DND-41 (cell line): ENCODE data around the gene PDE7B.

Experiments used
- ATAC-seq: fragments of 200-7000 bp; cut with Tn5 transposase; 3 replicates; pipeline ENCODE4 v1.9.1; 2021; ENCODE audit warnings: low read depth; ENCODE audit not compliant: insufficient read depth
- DNase-seq: peaks from one replicate; pipeline ENCODE4 v3.0.0-alpha.2; 2020
- H2AFZ ChIP-seq: 2 replicates; pipeline ENCODE4 v1.6.0; 2012; ENCODE audit warnings: low read depth, low read length
- H3K27ac ChIP-seq: 2 replicates; pipeline ENCODE4 v1.5.1; 2012; ENCODE audit warnings: low read length, inconsistent platforms
- H3K27me3 ChIP-seq: fragments of 200-600 bp; sonication (generic); 2 replicates; pipeline ENCODE4 v1.6.0; 2012; ENCODE audit warnings: low read length, mild to moderate bottlenecking, inconsistent platforms; ENCODE audit not compliant: insufficient read depth, poor library complexity
- H3K36me3 ChIP-seq: 2 replicates; pipeline ENCODE4 v1.5.1; 2012; ENCODE audit warnings: low read length, inconsistent platforms; ENCODE audit not compliant: insufficient read depth
- H3K4me1 ChIP-seq: 2 replicates; pipeline ENCODE4 v1.5.1; 2012; ENCODE audit warnings: mild to moderate bottlenecking, low read length; ENCODE audit not compliant: insufficient read depth
- H3K4me2 ChIP-seq: 2 replicates; pipeline ENCODE4 v1.6.0; 2012; ENCODE audit warnings: mild to moderate bottlenecking, moderate library complexity, low read length, inconsistent platforms; ENCODE audit not compliant: insufficient read depth
- H3K4me3 ChIP-seq, 2 experiments: fragments of 200-600 bp in 1 of 2; shearing (Covaris generic) in 1 of 2; 2 replicates each; pipeline ENCODE4 v1.5.1; 2012 to 2016; ENCODE audit warnings: inconsistent platforms in 2 of 2, low read length in 2 of 2, mild to moderate bottlenecking in 2 of 2, low read depth in 1 of 2, moderate library complexity in 1 of 2
- H3K79me2 ChIP-seq: 2 replicates; pipeline ENCODE4 v1.6.0; 2012; ENCODE audit warnings: low read length, inconsistent platforms; ENCODE audit not compliant: insufficient read depth
- H3K9ac ChIP-seq: 2 replicates; pipeline ENCODE4 v1.6.0; 2012; ENCODE audit warnings: low read depth, mild to moderate bottlenecking, inconsistent platforms, low read length, moderate library complexity
- H3K9me3 ChIP-seq: 2 replicates; pipeline ENCODE4 v1.5.1; 2012; ENCODE audit warnings: low read length, moderate library complexity, mild to moderate bottlenecking, inconsistent platforms; ENCODE audit not compliant: insufficient read depth, severe bottlenecking
- H4K20me1 ChIP-seq: 2 replicates; pipeline ENCODE4 v1.6.0; 2012; ENCODE audit warnings: low read length; ENCODE audit not compliant: insufficient read depth
- EZH2 ChIP-seq: IDR thresholded peaks from 3 replicates; pipeline ENCODE4 v1.6.1; 2012; ENCODE audit warnings: borderline replicate concordance, low read depth, mild to moderate bottlenecking, moderate library complexity, low read length, inconsistent platforms; ENCODE audit not compliant: severe bottlenecking
- TF ChIP-seq, protein P1 (sequence below): IDR thresholded peaks from 2 replicates; pipeline ENCODE4 v1.5.1; 2012; ENCODE audit warnings: borderline replicate concordance, low read length, moderate library complexity, mild to moderate bottlenecking; ENCODE audit not compliant: poor library complexity, severe bottlenecking; ENCODE audit errors: extremely low read depth

The PDE7B gene

GRCh38 chr6:135850882-135851281, 619 bp upstream of the PDE7B start:
- DNase-seq: no peak
- H3K4me2 ChIP-seq: no peak overlapping the region

DNA sequence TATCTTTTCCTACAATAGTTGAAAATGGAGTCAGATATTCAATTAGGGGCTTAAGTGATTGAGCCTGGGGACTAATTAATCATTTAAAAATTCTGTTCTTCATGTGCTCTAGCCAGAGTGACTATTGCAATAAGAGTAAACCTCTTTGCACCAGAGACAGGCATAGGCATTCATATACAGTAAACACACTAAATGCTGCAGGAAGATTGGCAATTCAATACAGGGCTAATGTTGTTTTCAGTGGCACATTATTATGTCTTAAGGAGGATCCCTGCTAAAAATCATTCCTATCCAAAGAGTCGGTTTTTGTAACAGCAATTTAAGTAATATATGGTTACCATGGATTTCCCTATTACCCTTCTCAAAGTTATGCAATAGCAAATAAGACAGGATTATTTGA, 1.2 kb downstream of the PDE7B start:
- Histone ChIP-seq H3K79me2 (no peaks in the 10 kb centered on the region), H2AFZ (no peak overlapping the region), H3K9me3 (no peaks in the 10 kb centered on the region), H3K27ac (no peak overlapping the region), H3K36me3 (no peaks in the 10 kb centered on the region), H3K4me1 (no peaks in the 10 kb centered on the region), H3K9ac (no peak overlapping the region), H3K4me2 (no peak overlapping the region), H4K20me1 (no peaks in the 10 kb centered on the region), H3K4me3 (no peak overlapping the region), H3K27me3 (peaks cover 43% of the 10 kb centered on the region)
- ATAC-seq: no peak
- DNase-seq: no peak
- TF ChIP-seq, protein P1, sequence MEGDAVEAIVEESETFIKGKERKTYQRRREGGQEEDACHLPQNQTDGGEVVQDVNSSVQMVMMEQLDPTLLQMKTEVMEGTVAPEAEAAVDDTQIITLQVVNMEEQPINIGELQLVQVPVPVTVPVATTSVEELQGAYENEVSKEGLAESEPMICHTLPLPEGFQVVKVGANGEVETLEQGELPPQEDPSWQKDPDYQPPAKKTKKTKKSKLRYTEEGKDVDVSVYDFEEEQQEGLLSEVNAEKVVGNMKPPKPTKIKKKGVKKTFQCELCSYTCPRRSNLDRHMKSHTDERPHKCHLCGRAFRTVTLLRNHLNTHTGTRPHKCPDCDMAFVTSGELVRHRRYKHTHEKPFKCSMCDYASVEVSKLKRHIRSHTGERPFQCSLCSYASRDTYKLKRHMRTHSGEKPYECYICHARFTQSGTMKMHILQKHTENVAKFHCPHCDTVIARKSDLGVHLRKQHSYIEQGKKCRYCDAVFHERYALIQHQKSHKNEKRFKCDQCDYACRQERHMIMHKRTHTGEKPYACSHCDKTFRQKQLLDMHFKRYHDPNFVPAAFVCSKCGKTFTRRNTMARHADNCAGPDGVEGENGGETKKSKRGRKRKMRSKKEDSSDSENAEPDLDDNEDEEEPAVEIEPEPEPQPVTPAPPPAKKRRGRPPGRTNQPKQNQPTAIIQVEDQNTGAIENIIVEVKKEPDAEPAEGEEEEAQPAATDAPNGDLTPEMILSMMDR: no peak
- TF ChIP-seq EZH2: no peak

More at GRCh38 chr6:135850882-135851281, 619 bp upstream of the PDE7B start:
- H4K20me1 ChIP-seq: no peaks in the 10 kb centered on the region
- no peak for TF ChIP-seq EZH2
- TF ChIP-seq, protein P1: no peak
- no peak overlapping the region for H3K27ac ChIP-seq
- H3K4me3 ChIP-seq: no peak overlapping the region
- no peak overlapping the region for H2AFZ ChIP-seq
- H3K27me3 ChIP-seq: peaks cover 44% of the 10 kb centered on the region
- H3K9me3 ChIP-seq: no peaks in the 10 kb centered on the region
- H3K4me1 ChIP-seq: no peaks in the 10 kb centered on the region
- ATAC-seq: no peak
- no peaks in the 10 kb centered on the region for H3K36me3 ChIP-seq
- no peaks in the 10 kb centered on the region for H3K79me2 ChIP-seq
- H3K9ac ChIP-seq: no peak overlapping the region

GRCh38 chr6:135853227-135853626, 1.7 kb downstream of the PDE7B start:
- no peak for ATAC-seq
- no peak overlapping the region for H3K9ac ChIP-seq
- no peaks in the 10 kb centered on the region for H3K36me3 ChIP-seq
- H3K4me1 ChIP-seq: no peaks in the 10 kb centered on the region
- no peaks in the 10 kb centered on the region for H4K20me1 ChIP-seq
- peaks cover 41% of the 10 kb centered on the region for H3K27me3 ChIP-seq
- no peak overlapping the region for H2AFZ ChIP-seq
- H3K4me2 ChIP-seq: no peak overlapping the region
- no peak overlapping the region for H3K27ac ChIP-seq
- DNase-seq: no peak
- H3K9me3 ChIP-seq: no peaks in the 10 kb centered on the region
- TF ChIP-seq, protein P1: no peak
- TF ChIP-seq EZH2: no peak
- H3K79me2 ChIP-seq: no peaks in the 10 kb centered on the region
- H3K4me3 ChIP-seq: no peak overlapping the region

DNA sequence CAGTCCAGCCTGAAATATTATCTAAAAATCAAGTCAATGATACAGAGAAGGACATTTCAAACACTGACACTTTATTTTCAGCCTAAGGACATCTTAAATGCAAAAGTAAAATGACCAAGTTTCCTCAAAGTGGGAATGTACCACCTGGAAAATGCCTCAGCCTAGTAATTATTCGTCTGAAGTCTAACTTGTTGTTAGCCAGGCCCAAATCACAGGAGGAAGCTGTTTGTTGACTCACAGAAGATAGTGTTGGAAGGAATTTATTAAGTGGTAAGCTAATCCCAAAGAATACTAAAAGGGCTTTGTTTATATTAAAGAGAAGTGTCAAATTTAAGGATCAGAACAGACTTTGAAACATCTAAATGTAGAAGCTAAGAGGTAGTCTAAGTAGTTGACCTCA, 2.5 kb downstream of the PDE7B start:
- TF ChIP-seq, protein P1: no peak
- TF ChIP-seq EZH2: no peak
- no peak for DNase-seq

More for the DNA sequence above, 2.5 kb downstream of the PDE7B start:
- H2AFZ ChIP-seq: no peak overlapping the region
- H3K36me3 ChIP-seq: no peaks in the 10 kb centered on the region
- no peaks in the 10 kb centered on the region for H3K9me3 ChIP-seq
- no peaks in the 10 kb centered on the region for H4K20me1 ChIP-seq
- H3K27me3 ChIP-seq: peaks cover 37% of the 10 kb centered on the region
- no peak overlapping the region for H3K9ac ChIP-seq
- no peak overlapping the region for H3K4me3 ChIP-seq
- H3K27ac ChIP-seq: no peak overlapping the region
- ATAC-seq: no peak
- no peaks in the 10 kb centered on the region for H3K4me1 ChIP-seq
- no peaks in the 10 kb centered on the region for H3K79me2 ChIP-seq
- H3K4me2 ChIP-seq: no peak overlapping the region
